Hypothalamus (tissue), 51 donors: ENCODE measurements around the gene PPP2R5A.

Source experiments
- DNase-seq, 51 donors: peaks; one replicate each; lab custom pipeline; 2025; lab: John Stamatoyannopoulos, UW

Gene PPP2R5A

GRCh38 chr1:212401838-212402582 is 116.8 kb downstream of the PPP2R5A start:
- DNase-seq = no peak

DNA sequence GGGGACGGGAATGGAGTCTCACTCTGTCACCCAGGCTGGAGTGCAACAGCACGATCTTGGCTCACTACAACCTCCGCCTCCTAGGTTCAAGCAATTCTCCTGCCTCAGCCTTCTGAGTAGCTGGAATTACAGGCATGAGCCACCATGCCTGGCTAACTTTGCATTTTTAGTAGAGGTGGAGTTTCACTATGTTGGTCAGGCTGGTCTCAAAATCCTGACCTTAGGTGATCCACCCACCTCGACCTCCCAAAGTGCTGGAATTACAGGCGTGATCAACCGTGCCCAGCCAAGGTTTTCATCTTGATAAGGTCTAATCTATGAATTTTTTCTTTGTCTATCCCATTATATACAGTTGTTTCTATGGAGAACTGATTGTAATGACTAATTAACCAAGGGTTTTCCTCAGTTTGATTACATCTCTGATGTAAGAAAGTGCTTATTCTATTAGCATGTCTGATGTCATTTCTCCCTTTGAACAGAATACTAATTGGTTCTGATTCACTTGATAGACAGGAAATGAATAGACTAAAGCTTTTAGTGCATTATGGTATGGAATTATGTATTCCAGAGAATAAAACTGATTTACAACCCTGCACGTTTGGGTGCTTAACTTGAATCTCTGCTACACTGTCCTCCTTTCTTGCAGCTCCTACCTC is 117.6 kb downstream of the PPP2R5A start:
- DNase-seq = no peak

DNA sequence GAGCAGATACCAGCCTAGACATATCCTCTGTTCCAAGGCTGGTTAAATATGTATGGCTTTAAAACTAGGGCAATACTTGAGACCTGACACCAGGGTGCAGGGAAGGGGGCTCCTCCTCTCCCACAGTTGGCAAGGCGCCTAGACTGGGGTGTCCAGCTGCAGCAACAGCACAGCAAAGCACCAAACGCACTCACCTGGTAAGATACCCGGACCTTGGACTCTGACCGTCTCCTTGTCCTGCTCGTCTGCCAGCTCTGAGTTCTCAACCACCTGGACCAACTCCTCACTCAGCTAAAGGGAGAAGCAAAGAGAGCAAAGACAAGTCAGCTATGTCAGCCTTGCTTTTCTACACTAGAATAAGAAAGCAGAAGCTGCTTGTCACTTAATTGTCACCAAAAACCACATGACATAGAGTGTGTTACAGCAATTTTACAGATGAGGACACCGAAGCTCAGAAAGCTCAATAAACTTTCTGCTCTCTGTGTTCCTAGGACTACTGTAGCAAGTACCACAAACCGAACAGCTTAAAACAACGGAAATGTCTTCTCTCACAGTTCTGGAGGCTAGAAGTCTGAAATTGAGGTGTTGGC is 125.1 kb downstream of the PPP2R5A start:
- DNase-seq = no peak
